Measurements from ENCODE around the gene NFATC1. TPM values are rescaled to one million over a fixed set of nuclear protein-coding genes. Genes with fewer than 3 reads are reported as not detected.

Gene NFATC1
- total RNA-seq, 1 donor from 2014 or later: 21.9 TPM

DNA sequence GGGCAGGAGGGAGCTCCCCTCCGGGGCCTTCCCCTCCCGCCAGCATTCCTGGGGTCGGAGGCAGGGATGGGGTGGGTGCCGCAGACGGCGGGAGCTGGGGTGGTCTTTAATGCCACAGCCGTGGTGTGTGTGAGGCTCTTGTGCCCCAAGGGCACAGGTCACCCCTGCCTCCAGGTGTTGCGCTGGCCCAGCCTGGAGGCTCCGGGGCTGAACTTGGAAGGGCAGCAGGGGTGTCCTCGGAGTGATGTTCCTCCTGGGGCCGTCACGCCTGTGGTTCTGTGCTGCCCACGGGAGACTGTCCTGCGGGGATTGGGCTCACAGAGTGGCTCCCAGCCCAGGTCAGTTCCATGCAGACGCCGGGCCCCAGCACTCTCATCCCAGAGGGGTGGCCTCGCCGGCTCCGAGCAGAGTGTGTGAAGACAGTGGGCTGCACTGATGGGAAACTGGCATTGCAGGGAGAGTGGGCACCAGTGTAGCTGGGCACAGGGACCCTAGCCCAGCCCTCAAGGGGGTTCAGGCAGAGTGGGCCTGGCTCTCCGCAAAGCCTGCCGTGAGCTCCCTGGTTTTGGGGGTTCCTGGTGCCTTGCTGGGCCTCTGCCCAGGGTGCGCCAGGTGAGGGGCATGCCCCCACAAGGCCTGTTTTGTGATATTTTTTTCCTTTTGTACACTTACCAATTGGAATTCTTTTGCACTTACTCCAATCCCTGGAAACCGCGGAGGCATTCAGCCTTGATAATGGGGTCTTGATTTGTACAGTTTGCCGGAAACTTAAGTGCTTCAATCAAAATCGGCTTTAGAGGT is 56.7 kb downstream of the NFATC1 start:
- intact Hi-C loops (cut with DNase I): no loop called here
- H3K36me3 ChIP-seq: peaks cover 0 to 10% of the 10 kb centered on the region in 2 donors
- no peak for TF ChIP-seq POLR2A (IDR thresholded peaks at IDR 0.05)
- TF ChIP-seq, protein P1, sequence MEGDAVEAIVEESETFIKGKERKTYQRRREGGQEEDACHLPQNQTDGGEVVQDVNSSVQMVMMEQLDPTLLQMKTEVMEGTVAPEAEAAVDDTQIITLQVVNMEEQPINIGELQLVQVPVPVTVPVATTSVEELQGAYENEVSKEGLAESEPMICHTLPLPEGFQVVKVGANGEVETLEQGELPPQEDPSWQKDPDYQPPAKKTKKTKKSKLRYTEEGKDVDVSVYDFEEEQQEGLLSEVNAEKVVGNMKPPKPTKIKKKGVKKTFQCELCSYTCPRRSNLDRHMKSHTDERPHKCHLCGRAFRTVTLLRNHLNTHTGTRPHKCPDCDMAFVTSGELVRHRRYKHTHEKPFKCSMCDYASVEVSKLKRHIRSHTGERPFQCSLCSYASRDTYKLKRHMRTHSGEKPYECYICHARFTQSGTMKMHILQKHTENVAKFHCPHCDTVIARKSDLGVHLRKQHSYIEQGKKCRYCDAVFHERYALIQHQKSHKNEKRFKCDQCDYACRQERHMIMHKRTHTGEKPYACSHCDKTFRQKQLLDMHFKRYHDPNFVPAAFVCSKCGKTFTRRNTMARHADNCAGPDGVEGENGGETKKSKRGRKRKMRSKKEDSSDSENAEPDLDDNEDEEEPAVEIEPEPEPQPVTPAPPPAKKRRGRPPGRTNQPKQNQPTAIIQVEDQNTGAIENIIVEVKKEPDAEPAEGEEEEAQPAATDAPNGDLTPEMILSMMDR (IDR thresholded peaks at IDR 0.05): no peak
- no peak for TF ChIP-seq POLR2AphosphoS5 (IDR thresholded peaks at IDR 0.05; ENCODE audit: insufficient read depth in 1 of 2, low read depth in 1 of 2)

DNA sequence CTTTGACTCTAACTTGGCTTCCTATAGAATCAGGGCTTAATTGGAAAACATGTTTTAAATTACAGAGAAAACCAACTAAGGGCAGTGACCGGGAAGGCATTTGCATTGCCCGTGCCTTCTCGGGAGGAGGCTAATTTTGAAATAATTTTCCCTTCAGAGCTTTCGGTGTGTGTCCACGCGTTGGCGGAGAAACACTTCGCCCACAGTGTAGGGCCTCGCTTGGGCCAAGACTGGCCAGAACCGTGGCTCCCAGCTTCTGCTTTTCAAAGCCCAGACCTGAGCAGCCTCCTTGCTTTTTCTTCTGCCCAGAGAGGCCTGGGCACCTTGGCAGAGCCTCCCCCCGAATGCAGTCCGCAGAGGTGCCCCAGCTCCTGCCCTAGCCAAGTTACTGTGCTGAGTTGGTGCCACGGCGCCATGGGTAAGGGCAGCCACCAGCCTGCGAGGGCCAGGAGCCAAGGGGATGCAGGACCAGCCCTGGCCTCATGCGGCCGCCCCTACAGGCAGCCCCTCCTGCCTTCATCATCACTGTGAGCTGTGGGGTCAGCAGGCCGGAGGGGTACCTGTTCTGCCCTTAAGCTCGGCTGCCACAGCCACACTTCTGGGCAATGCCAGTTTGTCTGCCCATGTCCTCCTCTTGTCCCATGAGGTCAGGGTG is 57.4 kb downstream of the NFATC1 start:
- intact Hi-C loops (cut with DNase I): no loop called here
- Histone ChIP-seq H3K27me3 (no peaks in the 10 kb centered on the region), H3K4me1 (peaks cover 4% of the 10 kb centered on the region), H3K4me3 (no peak overlapping the region), H3K27ac (no peak overlapping the region), H3K36me3 (peaks cover 0 to 10% of the 10 kb centered on the region in 2 donors), H3K9me3 (no peaks in the 10 kb centered on the region)
- no peak for DNase-seq (ENCODE audit: extremely low spot score in 2 of 2)
- no peak for TF ChIP-seq POLR2AphosphoS5 (IDR thresholded peaks at IDR 0.05; ENCODE audit: insufficient read depth in 1 of 2, low read depth in 1 of 2)
- no peak for TF ChIP-seq POLR2A (IDR thresholded peaks at IDR 0.05)
- TF ChIP-seq, protein P1 (IDR thresholded peaks at IDR 0.05): no peak

More for the DNA sequence above, 56.7 kb downstream of the NFATC1 start:
- no peak overlapping the region for H3K27ac ChIP-seq
- no peaks in the 10 kb centered on the region for H3K27me3 ChIP-seq
- H3K4me1 ChIP-seq: no peaks in the 10 kb centered on the region
- no peaks in the 10 kb centered on the region for H3K9me3 ChIP-seq
- H3K4me3 ChIP-seq: no peak overlapping the region
- no peak for DNase-seq (ENCODE audit: extremely low spot score in 2 of 2)

DNA sequence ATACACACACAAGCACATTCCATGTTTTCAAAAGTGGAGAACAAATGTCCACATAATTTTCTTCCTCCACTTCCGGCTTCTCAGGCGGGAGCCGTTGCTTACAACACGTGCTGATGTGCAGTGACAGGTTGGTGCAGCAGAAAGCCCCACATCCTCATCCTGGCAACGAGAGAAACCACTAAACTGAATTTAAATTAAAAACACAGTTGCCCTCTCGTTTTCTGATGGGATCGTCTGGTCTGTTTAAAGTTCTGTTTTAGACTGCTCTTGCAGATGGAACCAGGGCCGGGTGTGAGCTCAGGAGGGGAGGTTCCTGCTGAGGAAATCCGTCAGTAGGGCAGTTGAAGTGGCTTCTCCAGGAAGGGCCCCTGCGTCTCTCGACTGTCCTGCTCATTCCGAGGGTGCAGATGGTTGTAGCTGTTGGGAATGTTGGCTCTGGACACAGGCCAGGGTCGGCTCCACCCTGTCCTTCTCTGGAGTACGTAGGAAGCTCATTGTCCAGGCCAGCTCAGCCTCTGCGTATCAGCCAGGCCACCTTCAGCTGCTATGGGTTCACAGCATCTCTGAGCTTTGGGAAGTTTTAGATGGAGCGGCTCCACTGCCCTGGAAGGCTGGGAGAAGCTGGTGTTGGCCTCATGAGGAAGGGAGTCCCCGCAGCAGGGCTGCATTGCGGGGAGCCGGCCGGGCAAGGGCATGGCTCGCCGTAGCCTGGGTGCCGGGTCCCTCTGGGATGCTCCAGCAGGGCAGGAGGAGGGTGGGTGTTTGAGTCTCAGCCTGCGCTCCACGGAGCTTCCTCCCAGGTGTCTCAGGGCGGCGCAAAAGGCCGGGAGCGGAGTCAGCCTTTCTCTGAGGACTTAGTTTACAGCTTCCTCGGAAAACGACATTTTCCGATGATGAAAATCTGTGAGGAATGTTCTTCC is 58.3 kb downstream of the NFATC1 start:
- no peaks in the 10 kb centered on the region for H3K9me3 ChIP-seq
- TF ChIP-seq POLR2AphosphoS5 (IDR thresholded peaks at IDR 0.05; ENCODE audit: insufficient read depth in 1 of 2, low read depth in 1 of 2) (no peak), POLR2A (IDR thresholded peaks at IDR 0.05) (no peak)
- TF ChIP-seq, protein P1 (IDR thresholded peaks at IDR 0.05): no peak
- no peak overlapping the region for H3K4me3 ChIP-seq
- intact Hi-C loops (cut with DNase I): no loop called here
- H3K4me1 ChIP-seq: peaks cover 14% of the 10 kb centered on the region
- no peaks in the 10 kb centered on the region for H3K27me3 ChIP-seq
- no peak overlapping the region for H3K27ac ChIP-seq
- no peak for DNase-seq (ENCODE audit: extremely low spot score in 2 of 2)
- peaks cover 0 to 10% of the 10 kb centered on the region in 2 donors for H3K36me3 ChIP-seq

DNA sequence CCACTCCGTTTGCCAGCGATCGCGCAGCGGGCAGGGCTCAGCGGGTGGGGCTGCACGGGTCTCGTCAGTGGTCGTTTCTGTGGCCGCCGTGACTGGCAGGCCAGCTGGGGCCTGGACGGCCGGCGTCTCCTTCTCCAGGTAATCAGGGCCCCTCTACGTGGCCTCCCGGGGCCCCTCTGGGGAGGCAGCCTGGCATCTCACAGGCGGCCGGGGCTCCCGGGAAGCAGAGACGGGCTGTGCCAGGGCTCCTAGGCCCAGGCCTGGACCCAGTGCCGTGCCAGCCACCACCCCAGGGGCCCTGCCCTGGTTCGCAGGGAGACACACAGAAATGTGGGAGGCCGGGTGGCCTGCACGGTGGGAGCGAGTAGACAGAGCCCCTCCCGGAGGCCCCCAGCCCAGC is 59.5 kb downstream of the NFATC1 start:
- H3K36me3 ChIP-seq: peaks cover 0 to 10% of the 10 kb centered on the region in 2 donors

More for the DNA sequence above, 59.5 kb downstream of the NFATC1 start:
- intact Hi-C loops (cut with DNase I): loop anchor here (5.0 kb wide), 1 partner anchor 58 kb away; the partner anchor contains the start of gene NFATC1
- H3K27me3 ChIP-seq: no peaks in the 10 kb centered on the region
- no peak for DNase-seq (ENCODE audit: extremely low spot score in 2 of 2)
- no peak overlapping the region for H3K27ac ChIP-seq
- TF ChIP-seq, protein P1 (IDR thresholded peaks at IDR 0.05): no peak
- TF ChIP-seq POLR2A (IDR thresholded peaks at IDR 0.05) (no peak), POLR2AphosphoS5 (IDR thresholded peaks at IDR 0.05; ENCODE audit: insufficient read depth in 1 of 2, low read depth in 1 of 2) (no peak)
- H3K9me3 ChIP-seq: no peaks in the 10 kb centered on the region
- peaks cover 20% of the 10 kb centered on the region for H3K4me1 ChIP-seq
- H3K4me3 ChIP-seq: no peak overlapping the region

Data from vagina (tissue), 2 donors.